Activated naive CD8-positive, alpha-beta T cell treated with anti-CD3 and anti-CD28 coated beads for 36 hours (primary cell): ENCODE measurements around the gene INHA. TPM values are rescaled to one million over a fixed set of nuclear protein-coding genes. Genes with fewer than 3 reads are reported as not detected.

Experiments
- DNase-seq: peaks from one replicate; pipeline ENCODE4 v3.0.0; 2021
- H3K27ac Mint-ChIP-seq: one replicate; pipeline ENCODE4 v1.8.0; 2022; ENCODE audit warnings: mild to moderate bottlenecking, moderate library complexity, mixed read lengths
- H3K27me3 Mint-ChIP-seq: one replicate; pipeline ENCODE4 v1.8.0; 2022; ENCODE audit warnings: mild to moderate bottlenecking, mixed read lengths
- H3K36me3 Mint-ChIP-seq: one replicate; pipeline ENCODE4 v1.8.0; 2021; ENCODE audit warnings: mild to moderate bottlenecking, mixed read lengths
- H3K4me1 Mint-ChIP-seq: one replicate; pipeline ENCODE4 v1.8.0; 2021; ENCODE audit warnings: mixed read lengths
- H3K4me3 Mint-ChIP-seq: one replicate; pipeline ENCODE4 v1.8.0; 2022; ENCODE audit warnings: mild to moderate bottlenecking, moderate library complexity, mixed read lengths
- H3K9me3 Mint-ChIP-seq: one replicate; pipeline ENCODE4 v1.8.0; 2022; ENCODE audit warnings: mixed read lengths
- total RNA-seq, 2 experiments: library from RNA; stranded (reverse); gene quantifications; one replicate each; pipeline ENCODE4 v1.2.3, GENCODE V29; 2021

Gene INHA
- total RNA-seq, 2 experiments from 2014 or later: not detected

GRCh38 chr2:219598308-219599078 is 26.4 kb downstream of the INHA start:
- Mint-ChIP-seq H3K4me1 (peaks cover 24% of the 10 kb centered on the region), H3K9me3 (no peaks in the 10 kb centered on the region), H3K27me3 (peaks cover 3% of the 10 kb centered on the region), H3K4me3 (peak overlapping the region; percentile 93), H3K36me3 (peaks cover 10% of the 10 kb centered on the region), H3K27ac (peak overlapping the region; percentile 93)
- no peak for DNase-seq

GRCh38 chr2:219603771-219604170 is 31.7 kb downstream of the INHA start:
- Mint-ChIP-seq H3K27me3 (no peaks in the 10 kb centered on the region), H3K4me1 (peaks cover 4% of the 10 kb centered on the region), H3K9me3 (no peaks in the 10 kb centered on the region), H3K27ac (no peak overlapping the region), H3K36me3 (peaks cover 18% of the 10 kb centered on the region), H3K4me3 (no peak overlapping the region)
- DNase-seq: no peak

GRCh38 chr2:219605607-219605954 is 33.5 kb downstream of the INHA start:
- Mint-ChIP-seq H3K27me3 (no peaks in the 10 kb centered on the region), H3K36me3 (peaks cover 16% of the 10 kb centered on the region)

GRCh38 chr2:219607931-219608330 is 35.8 kb downstream of the INHA start:
- Mint-ChIP-seq H3K4me1 (peaks cover 8% of the 10 kb centered on the region), H3K27ac (no peak overlapping the region), H3K27me3 (no peaks in the 10 kb centered on the region), H3K4me3 (no peak overlapping the region), H3K36me3 (peaks cover 9% of the 10 kb centered on the region), H3K9me3 (no peaks in the 10 kb centered on the region)
- DNase-seq: no peak

More at GRCh38 chr2:219605607-219605954, 33.5 kb downstream of the INHA start:
- no peak for DNase-seq
- no peak overlapping the region for H3K27ac Mint-ChIP-seq
- no peaks in the 10 kb centered on the region for H3K9me3 Mint-ChIP-seq
- no peak overlapping the region for H3K4me3 Mint-ChIP-seq
- no peaks in the 10 kb centered on the region for H3K4me1 Mint-ChIP-seq

GRCh38 chr2:219608399-219608964 is 36.4 kb downstream of the INHA start:
- Mint-ChIP-seq H3K36me3 (peaks cover 7% of the 10 kb centered on the region), H3K4me1 (peaks cover 9% of the 10 kb centered on the region), H3K9me3 (no peaks in the 10 kb centered on the region), H3K27me3 (no peaks in the 10 kb centered on the region), H3K27ac (no peak overlapping the region), H3K4me3 (no peak overlapping the region)
- no peak for DNase-seq

GRCh38 chr2:219609149-219609750 is 37.1 kb downstream of the INHA start:
- Mint-ChIP-seq H3K27me3 (no peaks in the 10 kb centered on the region), H3K4me3 (no peak overlapping the region), H3K27ac (no peak overlapping the region), H3K4me1 (peaks cover 9% of the 10 kb centered on the region), H3K9me3 (no peaks in the 10 kb centered on the region), H3K36me3 (peaks cover 5% of the 10 kb centered on the region)
- DNase-seq: no peak

GRCh38 chr2:219611306-219611705 is 39.2 kb downstream of the INHA start:
- Mint-ChIP-seq H3K4me3 (no peak overlapping the region), H3K36me3 (peaks cover 2% of the 10 kb centered on the region), H3K27me3 (no peaks in the 10 kb centered on the region), H3K9me3 (no peaks in the 10 kb centered on the region), H3K4me1 (peaks cover 9% of the 10 kb centered on the region), H3K27ac (no peak overlapping the region)
- no peak for DNase-seq

- Mint-ChIP-seq H3K27me3 (no peaks in the 10 kb centered on the region), H3K4me3 (no peak overlapping the region), H3K27ac (no peak overlapping the region), H3K36me3 (no peaks in the 10 kb centered on the region), H3K9me3 (no peaks in the 10 kb centered on the region), H3K4me1 (peaks cover 9% of the 10 kb centered on the region)
- no peak for DNase-seq
These were observed 39.9 kb downstream of the INHA start for GRCh38 chr2:219611866-219612576.

GRCh38 chr2:219612577-219613286 is 40.6 kb downstream of the INHA start:
- DNase-seq: no peak
- peak overlapping the region; percentile 35 for H3K27ac Mint-ChIP-seq

GRCh38 chr2:219613461-219614070 is 41.5 kb downstream of the INHA start:
- Mint-ChIP-seq H3K27me3 (no peaks in the 10 kb centered on the region), H3K27ac (no peak overlapping the region), H3K4me1 (peaks cover 9% of the 10 kb centered on the region), H3K4me3 (no peak overlapping the region), H3K36me3 (no peaks in the 10 kb centered on the region), H3K9me3 (no peaks in the 10 kb centered on the region)
- DNase-seq: no peak

More at GRCh38 chr2:219612577-219613286, 40.6 kb downstream of the INHA start:
- Mint-ChIP-seq H3K9me3 (no peaks in the 10 kb centered on the region), H3K36me3 (no peaks in the 10 kb centered on the region), H3K4me1 (peaks cover 9% of the 10 kb centered on the region), H3K4me3 (no peak overlapping the region), H3K27me3 (no peaks in the 10 kb centered on the region)

- Mint-ChIP-seq H3K9me3 (no peaks in the 10 kb centered on the region), H3K27ac (no peak overlapping the region)
These were observed 42.2 kb downstream of the INHA start for GRCh38 chr2:219614076-219614860.

GRCh38 chr2:219615036-219615435 is 42.9 kb downstream of the INHA start:
- peaks cover 9% of the 10 kb centered on the region for H3K4me1 Mint-ChIP-seq
- H3K4me3 Mint-ChIP-seq: no peak overlapping the region
- no peaks in the 10 kb centered on the region for H3K9me3 Mint-ChIP-seq
- H3K27ac Mint-ChIP-seq: no peak overlapping the region
- H3K36me3 Mint-ChIP-seq: no peaks in the 10 kb centered on the region
- H3K27me3 Mint-ChIP-seq: no peaks in the 10 kb centered on the region
- no peak for DNase-seq

More at GRCh38 chr2:219614076-219614860, 42.2 kb downstream of the INHA start:
- Mint-ChIP-seq H3K27me3 (no peaks in the 10 kb centered on the region), H3K36me3 (no peaks in the 10 kb centered on the region), H3K4me3 (no peak overlapping the region), H3K4me1 (peaks cover 9% of the 10 kb centered on the region)
- no peak for DNase-seq

GRCh38 chr2:219615894-219616293 is 43.8 kb downstream of the INHA start:
- H3K4me3 Mint-ChIP-seq: no peak overlapping the region
- H3K4me1 Mint-ChIP-seq: peaks cover 9% of the 10 kb centered on the region
- no peaks in the 10 kb centered on the region for H3K9me3 Mint-ChIP-seq
- no peaks in the 10 kb centered on the region for H3K27me3 Mint-ChIP-seq
- H3K36me3 Mint-ChIP-seq: no peaks in the 10 kb centered on the region
- DNase-seq: no peak
- no peak overlapping the region for H3K27ac Mint-ChIP-seq

GRCh38 chr2:219616550-219616949 is 44.4 kb downstream of the INHA start:
- Mint-ChIP-seq H3K4me1 (peaks cover 9% of the 10 kb centered on the region), H3K36me3 (no peaks in the 10 kb centered on the region), H3K4me3 (no peak overlapping the region), H3K9me3 (no peaks in the 10 kb centered on the region), H3K27me3 (no peaks in the 10 kb centered on the region), H3K27ac (no peak overlapping the region)
- DNase-seq: no peak
